HG03565 (cell line): ENCODE measurements around the gene SAMD1.
A peak's percentile ranks its signal among the peaks of the same experiment; 100 is the strongest.

Experiments used
- ATAC-seq: cut with Tn5 transposase; IDR thresholded peaks from one replicate; pipeline ENCODE4 v1.9.1; 2021; ENCODE audit warnings: mild to moderate bottlenecking, moderate library complexity; ENCODE audit not compliant: unreplicated experiment

Gene SAMD1

DNA sequence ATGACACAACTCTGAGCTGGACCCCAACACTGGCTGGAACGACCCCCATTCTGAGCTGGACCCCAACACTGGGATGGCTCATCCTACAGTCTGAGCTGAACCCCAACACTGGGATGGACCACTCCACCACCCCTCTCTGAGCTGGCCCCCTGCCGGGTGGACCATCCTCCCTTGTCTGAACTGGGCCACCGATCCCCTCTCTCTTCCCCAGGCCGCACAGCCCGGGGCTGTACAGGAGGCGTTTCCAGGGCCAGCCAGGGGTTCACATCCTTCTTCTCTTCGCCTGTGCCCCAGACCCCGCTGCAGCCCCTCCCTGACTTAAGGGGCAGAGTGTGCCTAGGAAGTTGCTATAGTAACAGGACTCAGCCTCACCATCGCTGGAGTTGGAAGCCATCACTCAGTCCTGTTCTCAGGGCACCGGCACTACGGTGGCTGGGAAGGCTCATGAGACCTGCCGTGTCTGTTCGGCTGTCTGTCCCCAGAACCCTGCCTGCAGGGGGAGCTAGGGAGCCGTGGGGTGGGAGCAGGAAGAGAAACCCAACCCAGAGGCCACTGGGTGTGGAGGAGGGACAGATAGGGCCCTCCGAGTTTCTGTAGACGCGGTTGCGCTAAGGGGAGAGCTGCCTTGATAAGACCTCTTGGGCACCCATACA lies 23.3 kb upstream of the SAMD1 start:
- ATAC-seq, result no peak

DNA sequence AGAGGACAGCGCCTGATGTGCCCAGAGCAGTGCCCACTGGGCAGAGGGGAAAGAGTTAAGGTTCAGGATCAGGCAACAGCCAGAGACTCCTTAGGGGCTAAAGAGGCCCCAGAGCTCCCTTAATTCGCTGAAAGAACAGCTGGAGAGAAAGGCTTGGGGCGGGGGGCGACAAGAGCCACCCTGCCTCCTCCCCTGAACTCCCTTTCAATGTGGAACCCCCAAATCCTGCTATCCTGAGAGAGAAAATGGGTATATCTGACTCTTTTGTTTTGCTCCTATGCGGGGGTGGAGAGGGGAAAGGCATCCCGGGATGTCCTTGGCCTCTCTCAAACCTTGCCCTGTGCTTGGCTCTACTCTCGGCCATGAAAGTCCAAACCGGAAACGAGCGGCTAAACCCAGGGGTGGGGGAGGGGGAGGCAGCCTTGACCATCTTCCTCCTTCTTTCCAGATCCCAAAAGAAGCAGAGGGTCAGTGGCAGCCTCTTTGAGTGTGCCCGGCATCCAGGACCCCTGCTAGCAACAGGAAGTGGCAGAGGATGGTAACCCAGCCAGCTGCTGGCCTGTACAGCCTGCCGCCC lies 22.3 kb upstream of the SAMD1 start:
- ATAC-seq, result no peak

DNA sequence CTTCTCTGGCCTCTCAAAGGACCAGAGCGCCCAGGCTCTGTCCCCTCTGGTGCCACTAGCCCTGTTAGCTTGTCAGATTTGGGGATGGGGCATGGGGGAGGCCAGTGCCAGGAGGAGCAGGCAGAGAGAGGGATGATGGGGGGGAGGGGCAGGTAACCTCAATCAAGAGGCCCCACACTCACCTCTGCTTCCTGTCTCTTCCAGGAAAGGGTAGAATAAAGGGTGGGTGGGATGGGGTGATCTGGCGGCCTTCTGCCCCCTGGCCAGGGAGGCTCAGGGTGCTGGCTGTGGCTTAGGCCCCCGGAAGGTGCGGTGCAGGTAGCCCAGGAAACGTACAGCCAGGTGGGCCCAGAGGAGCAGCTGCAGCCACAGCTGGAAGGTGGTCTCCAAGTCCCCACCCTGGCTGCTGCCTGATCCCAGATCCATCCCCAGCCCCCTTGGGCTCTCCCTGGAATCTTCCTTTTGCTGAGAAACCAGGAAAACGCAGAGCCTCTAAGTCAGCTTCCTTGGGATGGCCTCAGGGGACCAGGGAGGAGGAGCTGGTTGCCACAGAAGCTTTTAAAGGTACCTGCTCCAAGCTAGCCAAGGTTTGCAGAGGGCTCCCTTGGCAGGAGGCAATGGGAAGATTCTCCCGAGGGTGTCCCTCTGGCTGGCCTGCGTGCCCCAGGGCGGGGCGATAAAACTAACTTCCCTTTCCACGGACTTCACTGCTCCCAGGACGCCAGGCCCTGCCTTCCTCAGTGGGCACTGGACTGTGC lies 21.7 kb upstream of the SAMD1 start:
- ATAC-seq, result no peak

GRCh38 chr19:14111486-14111885 lies 20.9 kb upstream of the SAMD1 start:
- no peak for ATAC-seq

DNA sequence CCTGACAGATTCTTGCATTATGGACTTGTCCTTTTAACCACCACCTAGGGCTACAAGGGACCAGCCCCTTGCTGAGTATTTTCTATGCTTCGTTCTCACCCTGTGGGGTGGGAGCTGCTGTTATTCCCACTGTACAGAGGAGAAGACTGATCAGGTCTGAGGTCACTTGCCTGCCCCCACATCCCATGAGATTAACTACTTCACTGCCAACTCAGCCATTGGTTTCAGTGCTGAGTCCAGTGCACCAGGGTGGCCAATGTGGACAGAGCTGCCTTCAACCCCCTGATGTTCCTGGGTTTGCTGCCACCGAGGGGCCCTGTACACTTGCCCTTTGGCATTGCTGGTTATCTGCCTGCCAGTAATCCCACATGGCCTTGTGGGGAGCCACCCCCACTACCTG lies 20.1 kb upstream of the SAMD1 start:
- no peak for ATAC-seq

GRCh38 chr19:14107581-14108461 lies 17.3 kb upstream of the SAMD1 start:
- no peak for ATAC-seq

GRCh38 chr19:14106840-14107239 lies 16.3 kb upstream of the SAMD1 start:
- no peak for ATAC-seq

- ATAC-seq, result no peak
These were observed 15.1 kb upstream of the SAMD1 start for GRCh38 chr19:14105680-14106079.

DNA sequence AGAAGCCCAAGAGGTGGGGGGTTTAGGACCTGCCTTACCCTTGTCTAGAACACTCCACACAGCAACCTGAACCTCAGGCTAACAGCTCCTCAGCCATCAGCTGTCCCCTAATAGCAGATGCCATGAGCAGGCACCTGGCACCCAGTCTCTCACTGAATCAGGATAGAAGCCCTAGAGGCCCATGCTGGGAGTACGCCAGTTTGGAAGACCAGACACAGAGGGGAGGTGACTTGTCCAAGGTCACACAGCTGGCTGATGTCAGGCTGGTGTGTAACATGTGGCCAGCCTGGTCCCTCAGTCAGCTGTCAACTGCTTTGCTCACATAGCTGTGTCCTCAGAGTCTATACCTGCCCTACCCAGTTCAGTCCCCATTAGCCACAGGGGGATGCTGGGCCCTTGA lies 12.8 kb upstream of the SAMD1 start:
- no peak for ATAC-seq

DNA sequence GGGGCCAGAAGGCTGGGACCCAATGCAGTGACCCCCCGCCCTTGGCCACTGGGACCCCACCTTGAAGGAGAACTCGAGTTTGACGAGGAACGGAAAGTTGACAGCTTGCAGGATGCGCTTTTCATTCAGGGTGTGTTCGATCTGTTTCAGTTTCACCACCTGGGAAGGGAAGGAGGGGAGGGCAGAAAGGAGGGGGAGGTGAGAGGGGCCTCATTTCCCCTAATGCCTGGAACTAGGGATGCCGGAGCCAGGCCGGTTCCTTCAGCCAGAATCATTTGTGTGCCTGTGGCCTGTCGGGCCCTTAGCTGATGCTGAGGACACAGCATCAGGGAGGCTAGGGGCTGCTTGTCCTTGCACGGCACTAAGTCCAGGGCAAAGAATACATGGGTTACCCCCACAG lies 12.2 kb upstream of the SAMD1 start:
- no peak for ATAC-seq

DNA sequence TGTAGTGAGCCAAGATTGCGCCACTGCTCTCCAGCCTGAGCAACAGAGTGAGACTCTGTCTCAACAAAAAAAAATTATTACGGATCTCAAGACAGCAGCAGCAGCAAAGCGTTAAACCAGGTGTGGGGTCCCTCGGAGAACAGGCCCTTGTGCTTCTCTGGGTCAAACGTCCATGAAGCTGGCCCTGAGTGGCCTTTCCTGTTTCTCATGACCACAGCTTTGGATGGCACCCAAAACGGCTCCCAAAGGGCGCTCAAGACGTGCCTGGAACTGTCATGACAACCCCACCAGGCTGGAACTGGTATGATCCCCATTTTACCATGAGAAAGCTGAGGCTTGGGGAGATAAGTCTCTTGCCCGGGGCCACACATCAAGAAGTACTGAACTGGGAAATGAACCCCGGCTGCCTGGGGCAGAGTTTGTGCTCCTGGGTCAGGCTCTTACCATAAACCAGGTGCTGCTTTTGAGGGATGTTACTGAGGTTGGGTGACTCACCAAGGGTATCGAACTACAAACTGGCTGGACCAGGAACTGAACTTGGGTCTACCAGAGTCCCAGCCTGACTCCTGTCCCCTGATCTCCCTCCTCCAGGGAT lies 11.6 kb upstream of the SAMD1 start:
- ATAC-seq, result no peak

DNA sequence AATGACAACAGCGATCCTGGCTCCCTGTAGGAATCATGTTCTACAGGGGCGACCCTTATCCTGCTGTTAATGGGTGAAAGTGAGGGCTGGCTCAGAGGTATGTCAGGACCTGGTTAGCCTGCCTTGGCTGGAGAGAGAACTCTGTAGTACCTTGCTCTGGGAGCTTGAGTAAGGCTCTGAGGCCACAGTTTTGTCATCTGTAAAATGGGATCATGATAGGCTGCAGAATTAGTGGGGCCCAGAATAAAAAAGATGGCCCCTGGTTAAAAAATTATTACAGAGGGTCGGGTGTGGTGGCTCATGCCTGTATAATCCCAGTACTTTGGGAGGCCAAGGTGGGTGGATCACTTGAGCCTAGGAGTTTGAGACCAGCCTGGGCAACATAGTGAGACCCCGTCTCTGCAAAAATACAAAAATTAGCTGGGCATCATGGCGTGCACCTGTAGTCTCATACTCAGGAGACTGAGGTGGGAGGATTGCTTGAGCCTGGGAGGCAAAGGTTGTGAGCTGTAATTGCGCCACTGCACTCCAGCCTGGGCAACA lies 10.5 kb upstream of the SAMD1 start:
- ATAC-seq, result no peak

DNA sequence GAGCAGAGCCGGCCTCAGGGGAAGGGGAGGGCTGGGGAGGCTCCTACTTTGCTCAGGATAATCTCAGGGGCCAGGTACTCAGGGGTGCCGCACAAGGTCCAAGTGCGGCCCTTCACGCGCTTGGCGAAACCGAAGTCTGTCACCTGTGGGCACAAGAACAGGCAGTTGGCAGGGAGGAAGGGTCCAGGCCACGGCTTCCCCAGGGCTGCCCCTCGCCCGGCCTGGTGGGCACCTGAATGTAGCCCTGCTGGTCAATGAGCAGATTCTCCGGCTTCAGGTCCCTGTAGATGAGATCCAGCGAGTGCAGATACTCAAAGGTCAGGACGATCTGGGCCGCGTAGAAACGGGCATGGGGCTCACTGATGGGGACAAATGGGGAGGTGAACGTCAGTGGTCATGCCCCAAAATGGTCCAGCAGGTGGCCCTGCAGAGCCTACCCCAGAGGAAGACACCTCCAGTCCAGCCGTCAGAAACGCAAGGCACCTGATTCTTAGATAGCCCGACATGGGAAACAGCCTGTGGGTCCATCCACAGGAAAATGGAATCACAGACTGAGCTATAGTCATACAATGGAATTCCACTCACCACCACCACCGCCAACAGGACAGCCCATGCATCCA lies 7.1 kb upstream of the SAMD1 start:
- ATAC-seq, result no peak

GRCh38 chr19:14096272-14096992 lies 5.9 kb upstream of the SAMD1 start:
- ATAC-seq, result no peak

DNA sequence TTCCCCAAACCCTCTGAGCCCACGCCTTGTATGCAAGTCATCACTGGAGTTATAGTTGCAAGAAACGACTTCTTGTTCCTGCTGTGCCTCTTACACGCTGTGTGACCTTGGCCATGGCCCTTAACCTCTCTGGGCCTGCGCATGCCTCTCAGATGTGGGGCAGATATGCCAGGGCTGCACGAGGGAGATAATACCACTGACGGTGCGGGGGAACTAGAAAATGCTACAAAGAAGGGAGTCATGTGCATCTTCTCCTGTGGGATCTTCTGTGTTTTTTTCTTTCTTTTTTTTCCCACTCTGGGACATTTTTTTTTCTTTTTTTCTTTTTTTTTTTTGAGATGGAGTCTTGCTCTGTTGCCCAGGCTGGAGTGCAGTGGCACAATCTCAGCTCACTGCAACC lies 4.3 kb upstream of the SAMD1 start:
- no peak for ATAC-seq

- no peak for ATAC-seq
These were observed 2.7 kb upstream of the SAMD1 start for GRCh38 chr19:14093117-14093823.

DNA sequence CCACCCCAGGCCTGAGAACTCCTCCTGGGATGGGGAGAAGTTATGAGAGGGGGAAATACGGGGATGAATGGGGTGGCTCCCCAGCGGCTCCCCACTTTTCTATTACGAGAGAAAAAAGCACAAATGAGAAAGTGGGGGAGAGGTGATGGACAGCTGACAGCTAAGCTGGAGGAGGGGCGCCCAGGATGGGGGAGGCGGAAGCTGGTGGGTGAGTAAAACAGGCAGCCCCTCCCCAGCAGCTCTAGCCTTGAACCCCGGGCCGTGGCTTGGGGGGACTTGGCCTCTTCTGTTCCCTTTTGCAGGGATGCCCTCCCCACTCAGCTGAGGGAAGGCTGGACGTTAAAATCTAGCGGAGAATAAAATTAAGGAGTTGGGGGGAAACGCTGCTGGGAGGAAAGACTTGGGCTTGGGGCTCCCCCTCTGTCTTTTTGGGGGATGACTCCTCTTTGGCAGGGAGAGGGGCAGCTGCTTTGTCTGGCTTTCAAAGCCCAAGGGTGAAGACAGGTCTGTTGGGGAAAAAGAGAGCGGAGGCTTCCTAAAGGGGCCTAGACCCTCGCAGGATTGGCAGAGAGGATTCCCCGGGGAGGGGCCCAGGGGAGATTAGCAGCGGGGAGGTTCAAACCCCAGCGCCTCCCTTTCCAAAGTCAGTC lies 1.4 kb upstream of the SAMD1 start:
- ATAC-seq, result peak; percentile 8

DNA sequence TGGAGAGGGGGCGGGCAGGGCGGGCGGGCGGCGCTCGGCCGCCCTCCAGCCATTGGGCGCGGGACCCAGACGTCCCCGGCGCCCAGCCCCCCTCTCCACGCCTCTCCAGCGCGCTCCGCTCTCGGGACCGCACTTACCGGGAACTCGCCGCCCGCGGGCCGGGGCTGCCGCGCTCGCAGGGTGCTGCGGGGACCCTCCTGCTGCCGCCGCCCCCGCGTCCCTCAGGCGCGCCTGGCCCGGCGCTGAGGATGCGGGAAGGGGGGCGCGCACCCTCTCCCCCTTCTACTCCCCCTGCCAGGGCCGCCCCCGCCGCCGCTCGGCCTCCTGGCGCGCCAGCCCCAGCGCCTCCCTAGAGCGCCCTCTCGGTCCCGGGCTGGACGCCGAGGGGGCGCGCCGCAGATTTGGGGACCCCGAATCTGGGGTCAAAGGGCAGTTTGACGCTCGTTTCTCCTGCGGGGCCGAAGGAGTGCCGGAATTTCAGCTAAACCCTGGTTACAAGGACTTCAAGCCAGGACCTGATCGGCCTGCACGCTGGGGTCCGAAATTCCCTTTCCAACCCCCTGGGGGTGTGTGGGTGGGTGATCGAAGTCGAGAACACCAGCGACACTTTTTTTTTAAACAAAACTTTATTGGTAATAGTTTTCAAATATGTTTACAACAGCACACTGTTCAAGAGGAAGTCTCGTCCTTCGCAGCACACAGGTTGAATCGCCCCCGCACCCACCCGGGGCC lies 696 bp upstream of the SAMD1 start:
- peak; percentile 46 for ATAC-seq
